Trophoblast cell (in vitro differentiated cells and primary cell): ENCODE data around the gene MRPS10.

ENCODE experiments used
- DNase-seq, 2 donors: peaks; one replicate each; pipeline ENCODE4 v3.0.0-alpha.2; 2016
- H2AFZ ChIP-seq: 2 replicates; pipeline ENCODE4 v1.6.1; 2013; ENCODE audit warnings: low read length, moderate library complexity, mild to moderate bottlenecking; ENCODE audit not compliant: insufficient read depth, poor library complexity
- H2AK5ac ChIP-seq: 2 replicates; pipeline ENCODE4 v1.6.1; 2013; ENCODE audit warnings: mild to moderate bottlenecking, low read length
- H2BK120ac ChIP-seq: 2 replicates; pipeline ENCODE4 v1.6.1; 2013; ENCODE audit warnings: low read length, mild to moderate bottlenecking, moderate library complexity; ENCODE audit not compliant: insufficient read depth, poor library complexity
- H2BK12ac ChIP-seq: 2 replicates; pipeline ENCODE4 v1.6.1; 2013; ENCODE audit warnings: mild to moderate bottlenecking, low read length, moderate library complexity
- H2BK5ac ChIP-seq: 2 replicates; pipeline ENCODE4 v1.6.1; 2013; ENCODE audit warnings: low read length, low read depth, moderate library complexity, mild to moderate bottlenecking; ENCODE audit not compliant: poor library complexity
- H3K14ac ChIP-seq: 2 replicates; pipeline ENCODE4 v1.6.1; 2013; ENCODE audit warnings: mild to moderate bottlenecking, low read length
- H3K18ac ChIP-seq: 2 replicates; pipeline ENCODE4 v1.6.1; 2013; ENCODE audit warnings: mild to moderate bottlenecking, low read length
- H3K23ac ChIP-seq: 2 replicates; pipeline ENCODE4 v1.6.1; 2013; ENCODE audit warnings: low read length
- H3K27ac ChIP-seq: 2 replicates; pipeline ENCODE4 v1.5.1; 2013; ENCODE audit warnings: low read depth, mild to moderate bottlenecking, inconsistent platforms, low read length, moderate library complexity
- H3K27me3 ChIP-seq: 2 replicates; pipeline ENCODE4 v1.6.1; 2013; ENCODE audit warnings: inconsistent platforms, mild to moderate bottlenecking, low read length, moderate library complexity; ENCODE audit not compliant: insufficient read depth
- H3K36me3 ChIP-seq, 2 experiments: 1 replicate in 1 of 2; 2 replicates in 1 of 2; pipeline ENCODE4 v1.6.1; 2013; ENCODE audit warnings: low read length in 2 of 2, mild to moderate bottlenecking in 2 of 2, moderate library complexity in 1 of 2; ENCODE audit not compliant: insufficient read depth in 2 of 2, control insufficient read depth in 1 of 2
- H3K4ac ChIP-seq: 2 replicates; pipeline ENCODE4 v1.6.1; 2013; ENCODE audit warnings: low read depth, mild to moderate bottlenecking, low read length, moderate library complexity
- H3K4me1 ChIP-seq, 2 experiments: 1 replicate in 1 of 2; 2 replicates in 1 of 2; pipeline ENCODE4 v1.6.1; 2013; ENCODE audit warnings: low read length in 2 of 2, mild to moderate bottlenecking in 2 of 2, moderate library complexity in 1 of 2; ENCODE audit not compliant: insufficient read depth in 2 of 2, control insufficient read depth in 1 of 2
- H3K4me2 ChIP-seq: 2 replicates; pipeline ENCODE4 v1.6.1; 2013; ENCODE audit warnings: inconsistent platforms, mild to moderate bottlenecking, low read length, moderate library complexity
- H3K4me3 ChIP-seq: 2 replicates; pipeline ENCODE4 v1.5.1; 2013; ENCODE audit warnings: mild to moderate bottlenecking, low read depth, low read length, inconsistent platforms
- H3K79me1 ChIP-seq: one replicate; pipeline ENCODE4 v1.6.1; 2013; ENCODE audit warnings: low read length
- H3K79me2 ChIP-seq: 2 replicates; pipeline ENCODE4 v1.6.1; 2013; ENCODE audit warnings: low read length, mild to moderate bottlenecking; ENCODE audit not compliant: control insufficient read depth, insufficient read depth, poor library complexity
- H3K9ac ChIP-seq: 2 replicates; pipeline ENCODE4 v1.6.1; 2013; ENCODE audit warnings: mild to moderate bottlenecking, low read length
- H3K9me3 ChIP-seq: 2 replicates; pipeline ENCODE4 v1.6.1; 2013; ENCODE audit warnings: low read depth, mild to moderate bottlenecking, control low read depth, inconsistent platforms, low read length; ENCODE audit not compliant: insufficient read depth
- H4K12ac ChIP-seq: 2 replicates; pipeline ENCODE4 v1.6.1; 2013; ENCODE audit warnings: low read depth, mild to moderate bottlenecking, low read length, moderate library complexity
- H4K8ac ChIP-seq: 2 replicates; pipeline ENCODE4 v1.6.1; 2013; ENCODE audit warnings: low read depth, mild to moderate bottlenecking, low read length, moderate library complexity
- H4K91ac ChIP-seq: one replicate; pipeline ENCODE4 v1.6.1; 2013; ENCODE audit warnings: low read depth, mild to moderate bottlenecking, low read length, moderate library complexity
- WGBS: extraction: QIAGEN DNeasy Blood & Tissue Kit; methylation state at CpG from one replicate; pipeline ENCODE4 v1.1.7; 2013; ENCODE audit warnings: missing lambda C conversion rate; ENCODE audit not compliant: insufficient read length, insufficient coverage; ENCODE audit errors: extremely low coverage; 5-methylcytosine and 5-hydroxymethylcytosine counted together

The MRPS10 gene

GRCh38 chr6:42227173-42227850, 9.7 kb upstream of the MRPS10 start:
- Histone ChIP-seq H2BK5ac (no peak overlapping the region), H3K4me1 (peaks cover 11 to 13% of the 10 kb centered on the region in 2 experiments), H4K12ac (no peak overlapping the region), H3K14ac (no peak overlapping the region), H4K91ac (no peak overlapping the region), H2BK120ac (no peak overlapping the region), H3K9ac (no peak overlapping the region), H3K18ac (no peak overlapping the region), H3K27ac (peak overlapping the region; percentile 4), H2AK5ac (no peak overlapping the region), H3K79me2 (no peaks in the 10 kb centered on the region), H3K27me3 (no peaks in the 10 kb centered on the region), H3K4me3 (no peak overlapping the region), H4K8ac (no peak overlapping the region), H3K4me2 (peak overlapping the region; percentile 9), H2BK12ac (no peak overlapping the region), H3K9me3 (peaks cover 1% of the 10 kb centered on the region), H3K4ac (no peak overlapping the region), H3K79me1 (peaks cover 2% of the 10 kb centered on the region), H2AFZ (no peak overlapping the region), H3K23ac (no peak overlapping the region), H3K36me3 (no peaks in the 10 kb centered on the region)
- peak in 1 of 2 donors; percentile 14 for DNase-seq
- WGBS = no CpG with 5 or more reads among the region's 9 CpGs

- Histone ChIP-seq H2BK12ac (no peak overlapping the region), H3K36me3 (no peaks in the 10 kb centered on the region), H4K91ac (no peak overlapping the region), H3K9me3 (peaks cover 1% of the 10 kb centered on the region), H3K4me3 (no peak overlapping the region), H3K79me2 (no peaks in the 10 kb centered on the region), H3K14ac (no peak overlapping the region), H3K27me3 (no peaks in the 10 kb centered on the region), H3K23ac (no peak overlapping the region), H3K4me1 (peaks cover 11 to 13% of the 10 kb centered on the region in 2 experiments), H4K8ac (no peak overlapping the region), H3K79me1 (peaks cover 2% of the 10 kb centered on the region), H3K27ac (peak overlapping the region; percentile 55), H3K4me2 (peak overlapping the region; percentile 60), H3K9ac (no peak overlapping the region), H3K18ac (no peak overlapping the region), H2AK5ac (no peak overlapping the region), H2BK5ac (no peak overlapping the region), H2BK120ac (no peak overlapping the region), H2AFZ (no peak overlapping the region), H3K4ac (no peak overlapping the region), H4K12ac (no peak overlapping the region)
- peak; percentile 94 to 99 for DNase-seq
- WGBS = no CpG with 5 or more reads among the region's 8 CpGs
These were observed 9.0 kb upstream of the MRPS10 start for GRCh38 chr6:42226645-42227143.

DNA sequence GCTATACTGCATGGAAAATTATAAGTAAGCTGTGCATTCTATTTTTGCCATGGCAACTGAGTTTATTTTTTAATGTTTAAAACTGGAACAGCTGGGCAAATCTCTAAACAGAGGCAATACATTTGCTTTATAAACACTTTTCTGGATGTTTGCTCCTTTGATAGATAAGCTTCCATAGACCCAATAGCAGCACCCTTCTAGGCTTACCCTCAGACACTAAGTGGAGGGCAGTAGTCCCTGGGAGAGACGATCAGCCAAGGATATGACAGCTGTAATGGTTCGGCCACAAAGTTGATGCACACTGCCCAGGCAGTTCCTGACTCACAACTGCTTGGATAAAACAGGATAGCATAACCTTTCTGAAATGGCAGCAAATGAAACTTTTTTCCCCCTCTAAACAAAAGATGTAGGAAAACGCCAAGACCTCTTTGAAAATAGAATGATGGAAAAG, 8.5 kb upstream of the MRPS10 start:
- no peaks in the 10 kb centered on the region for H3K79me2 ChIP-seq
- H3K36me3 ChIP-seq = no peaks in the 10 kb centered on the region
- H3K27ac ChIP-seq = no peak overlapping the region
- no peak overlapping the region for H4K12ac ChIP-seq
- H2BK5ac ChIP-seq = no peak overlapping the region
- H3K14ac ChIP-seq = no peak overlapping the region
- DNase-seq = peak in 1 of 2 donors; percentile 27
- H3K9me3 ChIP-seq = peaks cover 1% of the 10 kb centered on the region
- no CpG with 5 or more reads among the region's 3 CpGs for WGBS
- no peak overlapping the region for H2AFZ ChIP-seq
- H3K4me2 ChIP-seq = no peak overlapping the region
- peaks cover 11 to 13% of the 10 kb centered on the region in 2 experiments for H3K4me1 ChIP-seq
- no peak overlapping the region for H2AK5ac ChIP-seq
- H4K8ac ChIP-seq = no peak overlapping the region
- no peak overlapping the region for H3K4ac ChIP-seq
- H3K23ac ChIP-seq = no peak overlapping the region
- H3K18ac ChIP-seq = no peak overlapping the region
- no peak overlapping the region for H2BK120ac ChIP-seq
- no peak overlapping the region for H4K91ac ChIP-seq
- no peaks in the 10 kb centered on the region for H3K27me3 ChIP-seq
- H3K4me3 ChIP-seq = no peak overlapping the region
- peaks cover 2% of the 10 kb centered on the region for H3K79me1 ChIP-seq
- H3K9ac ChIP-seq = no peak overlapping the region
- no peak overlapping the region for H2BK12ac ChIP-seq

GRCh38 chr6:42225419-42225818, 7.8 kb upstream of the MRPS10 start:
- H3K27me3 ChIP-seq = no peaks in the 10 kb centered on the region
- no peak overlapping the region for H2BK120ac ChIP-seq
- peaks cover 2% of the 10 kb centered on the region for H3K79me1 ChIP-seq
- no peak overlapping the region for H2BK5ac ChIP-seq
- no peaks in the 10 kb centered on the region for H3K36me3 ChIP-seq
- H4K12ac ChIP-seq = no peak overlapping the region
- H4K91ac ChIP-seq = no peak overlapping the region
- H3K18ac ChIP-seq = no peak overlapping the region
- H3K9ac ChIP-seq = no peak overlapping the region
- peaks cover 11 to 13% of the 10 kb centered on the region in 2 experiments for H3K4me1 ChIP-seq
- H3K79me2 ChIP-seq = no peaks in the 10 kb centered on the region
- no peak overlapping the region for H2BK12ac ChIP-seq
- H3K4me3 ChIP-seq = no peak overlapping the region
- no peak overlapping the region for H3K4me2 ChIP-seq
- no peak overlapping the region for H3K23ac ChIP-seq
- no peak overlapping the region for H3K4ac ChIP-seq
- WGBS = no CpG with 5 or more reads among the region's 4 CpGs
- H2AK5ac ChIP-seq = no peak overlapping the region
- H3K14ac ChIP-seq = no peak overlapping the region
- DNase-seq = no peak
- peaks cover 1% of the 10 kb centered on the region for H3K9me3 ChIP-seq
- no peak overlapping the region for H3K27ac ChIP-seq
- no peak overlapping the region for H2AFZ ChIP-seq
- H4K8ac ChIP-seq = no peak overlapping the region
